GM21723 (cell line): ENCODE data around the gene SPOCD1.

Experiments
- ATAC-seq: cut with Tn5 transposase; IDR thresholded peaks from one replicate; pipeline ENCODE4 v1.9.1; 2021; ENCODE audit warnings: mild to moderate bottlenecking, moderate library complexity; ENCODE audit not compliant: unreplicated experiment

The SPOCD1 gene

DNA sequence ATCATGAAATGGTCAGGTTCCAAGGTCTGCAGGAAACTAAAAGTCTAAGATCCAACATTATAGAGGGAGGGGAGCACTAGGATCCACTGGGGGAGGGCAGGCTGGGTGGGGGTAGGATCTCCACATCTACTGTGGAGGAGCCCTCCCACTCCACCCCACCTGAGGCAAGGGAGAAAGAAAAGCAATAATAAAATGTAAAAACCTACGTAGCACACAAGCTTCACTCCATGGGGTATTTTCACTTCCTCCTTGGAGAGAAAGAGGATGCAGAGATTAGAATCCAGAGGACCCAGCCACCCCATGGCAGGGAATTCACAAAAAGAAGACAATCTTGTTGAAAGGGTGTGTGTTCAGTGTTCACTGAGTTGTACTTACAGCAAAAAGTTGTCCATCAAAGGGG is 14.4 kb downstream of the SPOCD1 start:
- no peak for ATAC-seq

DNA sequence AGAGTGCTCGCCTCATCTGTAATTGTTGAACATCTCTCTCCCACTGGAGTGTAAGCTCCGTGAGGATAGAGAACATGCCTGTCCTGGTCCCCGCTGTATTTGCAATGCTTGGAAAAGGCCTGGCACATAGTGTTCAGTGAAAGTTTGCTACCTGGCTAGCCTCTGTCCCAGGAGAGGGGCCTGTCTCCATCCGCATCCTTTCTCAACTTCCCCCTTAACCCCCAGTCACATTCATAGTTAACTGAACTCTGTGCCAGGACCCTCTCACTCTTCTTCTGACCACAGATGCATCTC is 15.2 kb downstream of the SPOCD1 start:
- ATAC-seq = no peak

DNA sequence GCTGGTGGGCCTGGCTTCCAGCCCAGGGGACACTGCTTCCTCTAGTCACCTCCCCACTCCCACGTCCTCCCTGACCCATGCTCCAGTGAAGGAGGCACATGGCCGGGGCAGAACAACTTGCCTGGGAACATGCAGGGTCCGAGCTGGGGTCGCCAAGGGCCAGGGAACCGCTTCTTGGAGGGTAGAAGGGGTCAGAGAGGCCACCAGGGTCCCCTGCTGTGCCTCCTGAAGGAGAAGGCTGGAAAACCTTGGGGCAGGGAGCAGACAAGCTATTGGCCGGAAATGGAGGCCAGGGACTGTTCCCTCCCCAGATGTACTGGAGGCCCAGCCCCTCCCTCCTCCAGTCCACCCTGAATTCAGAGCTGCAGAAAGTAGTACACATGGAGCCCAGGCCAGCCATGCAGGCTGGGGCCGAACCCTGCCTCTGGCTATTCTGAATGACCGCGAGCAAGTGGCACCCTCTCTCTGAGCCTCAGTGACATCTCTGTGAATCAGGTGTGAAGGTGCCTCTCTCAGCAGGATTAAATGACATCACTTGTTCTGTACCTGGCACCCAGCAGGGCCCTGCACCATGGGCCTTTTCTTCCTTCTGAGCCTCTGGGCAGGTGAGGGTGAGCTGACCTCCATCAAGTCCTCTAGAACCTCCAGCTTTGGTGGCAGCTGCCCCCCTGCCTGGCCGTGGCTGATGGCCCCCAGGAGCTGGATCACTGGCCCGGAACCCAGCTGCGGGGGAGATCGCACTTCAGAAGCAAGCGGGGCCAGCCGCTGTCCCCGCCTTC is 15.7 kb downstream of the SPOCD1 start:
- no peak for ATAC-seq

DNA sequence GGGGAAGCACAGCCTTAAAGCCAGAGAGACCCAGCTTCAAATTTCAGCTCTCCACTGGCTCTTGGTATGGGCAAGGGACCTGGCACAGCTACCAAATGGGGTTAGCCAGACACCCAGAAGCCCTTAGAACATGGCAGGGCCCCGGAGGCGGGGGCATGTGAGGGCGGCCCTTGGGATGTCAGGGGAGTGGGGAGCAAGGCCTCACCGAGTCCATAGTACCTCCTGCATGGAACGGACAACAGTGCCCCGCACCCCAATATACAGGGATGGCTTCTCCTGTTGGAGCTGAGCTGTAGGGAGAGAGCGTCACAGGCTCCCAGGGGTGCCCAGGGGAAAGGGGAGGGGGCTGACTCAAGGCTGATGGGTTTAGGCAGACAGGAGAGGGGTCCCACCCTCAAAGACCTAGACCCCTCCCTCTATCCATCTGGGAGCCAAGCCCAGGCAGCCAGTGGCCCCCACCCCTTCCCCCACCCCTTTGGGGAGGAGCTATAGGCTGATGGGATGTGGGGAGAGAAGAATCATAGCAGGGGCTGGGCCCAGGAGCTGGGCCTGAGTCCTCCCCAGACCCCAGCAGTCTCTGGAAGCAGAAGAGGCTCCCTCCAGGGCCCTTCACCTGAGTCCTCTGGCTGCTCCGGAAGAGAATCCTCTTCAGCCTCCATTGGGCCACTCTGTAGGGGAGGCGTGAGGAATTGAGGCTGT is 16.5 kb downstream of the SPOCD1 start:
- no peak for ATAC-seq

DNA sequence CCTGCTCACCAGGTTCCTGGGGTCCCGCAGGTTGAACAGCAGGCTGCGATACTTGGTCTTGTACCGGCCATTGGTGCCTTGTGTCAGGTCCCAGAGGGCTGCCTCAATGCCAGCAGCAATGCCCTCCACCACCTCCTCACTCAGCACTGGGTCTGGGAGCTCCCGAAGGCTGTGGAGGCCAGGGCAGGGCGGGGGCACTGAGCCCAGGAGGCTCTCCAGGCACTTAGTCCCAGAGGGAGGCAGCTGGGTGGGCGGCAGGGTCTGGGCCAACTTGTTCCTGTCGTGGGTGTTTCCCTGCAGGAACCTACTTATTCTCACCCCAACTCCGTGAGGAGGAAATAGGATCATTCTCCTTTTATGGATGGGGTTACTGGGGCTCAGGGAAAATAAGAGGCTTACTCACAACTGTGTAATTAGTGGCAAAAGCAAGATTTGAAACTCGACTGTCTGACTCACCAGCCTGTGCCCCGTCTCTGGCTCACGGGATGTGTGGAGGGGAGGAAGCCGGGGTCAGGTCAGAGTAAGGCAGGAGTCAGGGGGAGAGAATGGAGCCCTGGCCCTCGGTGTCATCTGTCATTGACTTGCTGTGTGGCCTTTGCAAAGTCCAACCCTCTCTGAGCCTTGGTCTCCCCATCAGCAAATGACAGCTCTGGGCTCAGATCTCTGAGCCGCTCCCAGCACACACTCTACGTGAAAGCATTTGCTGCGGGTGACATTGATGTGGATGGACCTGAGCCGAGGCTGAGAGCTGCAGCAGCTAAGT is 17.2 kb downstream of the SPOCD1 start:
- ATAC-seq = no peak

DNA sequence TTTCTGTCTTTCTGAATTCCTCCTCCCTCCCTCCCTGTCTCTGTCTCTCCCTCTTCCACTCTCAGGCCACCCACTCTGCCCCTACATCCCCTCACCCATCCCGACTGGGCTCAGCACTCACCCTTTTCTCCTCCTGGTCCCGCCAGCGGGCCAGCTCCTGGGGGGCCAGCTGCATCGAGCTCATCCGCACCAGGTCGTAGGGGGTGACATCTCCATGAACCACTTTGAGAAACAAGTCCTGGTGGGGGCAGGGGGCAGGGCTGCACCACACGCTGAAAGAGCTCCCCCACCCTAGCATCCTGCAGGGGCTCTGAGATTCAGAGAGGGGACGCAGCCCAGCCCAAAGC is 17.8 kb downstream of the SPOCD1 start:
- ATAC-seq = no peak

DNA sequence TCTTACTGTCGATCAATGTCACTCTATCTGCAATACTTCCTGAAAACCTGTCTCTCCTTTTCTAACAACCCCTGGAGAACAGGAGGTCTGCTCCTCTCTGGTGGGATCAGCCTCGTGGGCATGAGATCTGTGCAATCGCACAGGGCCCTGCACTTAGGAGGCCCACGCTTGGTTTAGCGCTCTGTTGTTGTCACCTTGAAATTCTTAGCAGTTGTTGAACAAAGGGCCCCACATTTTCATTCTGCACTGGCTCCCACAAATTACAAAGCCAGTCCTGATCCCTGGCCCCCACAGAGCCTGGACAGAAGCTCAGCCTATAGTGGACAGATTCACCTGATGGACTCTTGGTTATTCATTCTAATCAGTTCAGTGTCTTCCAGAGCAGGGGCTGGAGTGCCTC is 18.6 kb downstream of the SPOCD1 start:
- ATAC-seq = no peak

DNA sequence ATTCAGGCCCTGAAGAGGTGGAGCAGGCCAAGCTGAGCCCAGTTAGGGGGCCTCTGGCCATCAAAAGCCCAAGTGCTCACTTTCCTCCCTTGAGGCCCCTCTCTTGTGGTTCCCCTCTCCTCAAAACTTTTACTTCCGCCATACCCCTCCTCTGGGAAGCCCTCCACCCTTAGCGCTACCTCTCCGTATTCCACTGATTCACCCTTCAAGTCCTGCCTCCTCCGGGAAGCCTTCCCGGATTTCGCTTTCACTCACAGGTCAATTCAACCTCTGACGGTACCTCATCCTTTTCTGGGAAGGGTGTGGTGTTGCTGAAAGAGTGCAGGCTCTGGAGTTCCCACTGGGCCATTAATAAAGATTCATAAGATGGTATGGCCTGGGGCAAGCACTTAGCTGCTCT is 19.1 kb downstream of the SPOCD1 start:
- no peak for ATAC-seq

DNA sequence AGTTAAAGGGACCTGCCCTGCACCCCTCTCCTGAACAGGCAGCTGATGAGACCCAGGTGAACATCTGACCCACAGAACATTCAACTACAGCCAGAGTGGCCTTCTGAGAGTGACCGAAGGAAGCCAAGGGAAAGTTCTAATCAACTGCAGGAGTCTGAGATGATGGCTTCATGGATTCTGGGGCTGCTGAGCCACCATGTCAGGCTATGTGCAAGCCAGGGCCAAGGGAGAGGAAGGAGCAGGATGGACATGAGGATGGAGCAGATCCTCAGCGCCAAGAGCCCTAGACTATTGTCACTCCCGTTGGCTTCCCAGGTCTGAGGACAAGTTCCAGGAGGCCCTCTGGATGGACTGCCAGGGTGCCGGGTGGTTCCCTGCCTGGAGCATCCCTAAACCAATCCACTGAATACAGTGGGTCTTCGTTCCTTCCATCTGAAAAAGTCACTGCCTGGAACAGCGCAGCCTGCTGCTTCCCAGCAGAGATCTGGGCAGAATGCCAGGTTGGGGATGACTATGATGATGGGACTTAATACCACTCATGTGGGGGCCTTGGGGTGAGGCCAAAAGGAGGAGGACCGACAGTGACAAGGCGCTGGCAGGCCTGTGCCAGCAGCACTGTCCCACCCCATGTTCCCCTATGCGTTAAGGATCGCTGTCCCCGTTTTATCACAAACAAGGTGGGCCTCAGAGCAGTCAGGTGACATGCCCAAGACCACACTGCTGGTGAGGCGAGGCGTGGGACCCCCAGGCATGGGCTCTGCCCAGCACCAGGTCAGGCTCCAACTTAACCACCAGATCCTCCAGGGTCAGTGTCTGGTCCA is 19.8 kb downstream of the SPOCD1 start:
- no peak for ATAC-seq

DNA sequence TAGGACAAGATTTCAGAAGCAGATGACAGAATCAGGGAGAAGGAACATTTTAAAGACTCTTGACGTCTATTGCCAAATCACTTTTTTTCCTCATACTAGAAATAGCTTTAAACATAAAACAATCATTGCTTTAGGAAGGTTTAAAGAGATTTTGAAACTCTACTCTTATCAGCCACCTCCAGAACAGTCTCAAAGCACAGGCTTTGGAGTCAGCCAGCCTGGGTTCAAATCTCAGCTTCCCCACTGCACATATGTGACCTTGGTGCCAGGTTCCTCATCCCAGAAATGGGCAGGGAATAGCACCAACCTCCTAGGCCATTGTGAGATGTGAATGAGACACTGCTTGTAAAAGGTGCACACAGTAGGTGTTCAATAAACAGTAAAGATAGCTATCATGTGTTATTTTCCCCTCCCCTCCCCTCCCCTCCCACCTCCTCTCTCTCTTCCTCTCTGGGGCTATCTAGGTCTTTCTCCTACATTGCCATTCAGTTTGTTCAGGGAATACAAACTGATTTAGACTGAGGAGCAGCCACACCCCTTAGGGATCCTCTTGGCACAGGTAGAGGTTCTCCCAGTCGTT is 20.6 kb downstream of the SPOCD1 start:
- no peak for ATAC-seq

DNA sequence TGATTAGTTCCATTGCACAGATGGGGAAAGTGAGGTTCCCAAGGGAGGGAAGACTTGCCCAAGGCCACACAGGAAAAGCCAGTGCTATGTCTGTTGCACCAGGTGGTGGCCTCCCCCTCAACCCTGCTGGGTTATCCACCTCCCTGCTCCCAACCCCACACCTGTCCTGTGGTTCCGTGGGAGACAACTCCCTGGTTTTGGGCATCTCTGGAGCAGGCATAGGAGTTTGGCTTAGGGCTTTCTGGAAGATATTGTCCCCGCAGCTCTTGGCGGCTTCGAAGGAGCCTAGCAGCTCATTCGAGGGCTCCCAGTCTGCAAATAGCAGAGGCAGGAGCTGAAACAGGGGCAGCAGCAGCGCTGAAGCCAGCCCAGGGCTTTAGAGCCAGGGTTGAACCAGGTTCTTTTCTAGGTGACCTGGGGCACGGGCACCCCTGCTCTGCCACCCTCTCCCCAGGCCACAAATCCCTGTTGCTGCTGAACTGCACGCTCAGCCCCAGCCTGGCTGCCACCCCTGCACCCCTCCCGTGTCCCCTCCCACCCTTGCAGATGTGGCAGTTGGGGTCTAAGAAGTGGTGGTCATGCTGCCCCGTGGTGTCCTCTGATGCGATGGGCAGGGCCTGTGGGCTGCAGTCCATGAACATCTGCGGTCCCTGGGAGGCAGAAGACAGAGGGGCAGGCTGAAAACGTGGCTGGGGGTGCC is 22.1 kb downstream of the SPOCD1 start:
- no peak for ATAC-seq

DNA sequence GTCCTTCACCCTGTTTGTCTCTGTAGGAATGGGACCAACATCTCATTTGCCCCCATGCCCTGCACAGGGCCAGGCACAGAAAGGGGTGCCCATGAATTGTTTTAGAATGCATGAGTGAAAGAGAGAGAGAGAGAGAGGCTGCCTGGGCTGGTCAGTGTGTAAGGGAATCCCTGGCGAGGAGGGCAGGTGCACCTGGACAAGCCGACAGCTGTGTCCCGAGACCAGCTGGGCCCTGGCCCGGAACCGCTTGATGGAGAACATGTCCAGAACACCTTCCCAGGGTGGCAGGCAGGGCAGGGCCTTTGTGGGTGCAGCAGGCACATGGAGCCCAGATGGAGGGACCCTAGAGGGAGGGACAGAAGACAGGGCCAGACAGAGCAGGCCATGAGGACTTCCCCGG is 22.7 kb downstream of the SPOCD1 start:
- ATAC-seq = no peak

DNA sequence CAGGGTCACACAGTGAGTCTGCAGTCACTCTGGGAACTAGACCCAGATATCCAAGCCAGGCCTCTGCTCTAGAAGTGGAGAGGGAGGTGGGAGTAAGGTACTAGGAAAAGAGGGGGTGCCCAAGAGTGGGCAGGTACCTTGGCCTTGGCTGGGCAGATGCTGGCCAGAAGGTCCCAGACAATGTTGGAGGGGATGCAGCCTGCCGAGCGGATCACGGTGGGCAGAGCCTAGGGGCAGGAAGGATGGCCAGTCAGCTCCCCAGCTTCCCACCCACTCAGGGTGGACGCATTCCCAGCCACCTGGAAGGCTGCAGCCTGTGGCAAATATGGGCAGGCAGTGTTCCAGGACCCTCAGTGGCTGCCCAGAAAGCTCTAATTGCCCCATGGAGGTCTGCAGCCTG is 23.3 kb downstream of the SPOCD1 start:
- ATAC-seq = no peak

DNA sequence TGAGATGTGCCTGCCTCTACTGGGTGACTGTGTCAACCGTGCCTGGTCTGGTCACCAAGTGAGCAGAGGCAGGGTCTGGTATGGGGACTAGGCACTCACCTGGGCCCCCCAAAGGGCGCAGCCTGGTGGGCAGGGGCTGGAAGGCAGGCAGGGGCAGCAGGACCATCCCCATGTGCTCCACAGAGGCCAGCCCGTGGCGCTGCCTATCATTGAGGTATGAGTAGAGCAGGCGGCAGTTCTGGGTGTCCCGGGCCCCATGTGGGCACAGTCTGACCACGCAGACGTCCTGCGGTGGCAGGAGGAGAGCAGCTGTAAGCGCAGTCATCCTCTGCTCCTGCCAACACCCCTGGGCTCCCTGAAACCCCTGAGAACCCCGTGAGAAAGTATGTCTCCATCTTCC is 23.7 kb downstream of the SPOCD1 start:
- no peak for ATAC-seq

DNA sequence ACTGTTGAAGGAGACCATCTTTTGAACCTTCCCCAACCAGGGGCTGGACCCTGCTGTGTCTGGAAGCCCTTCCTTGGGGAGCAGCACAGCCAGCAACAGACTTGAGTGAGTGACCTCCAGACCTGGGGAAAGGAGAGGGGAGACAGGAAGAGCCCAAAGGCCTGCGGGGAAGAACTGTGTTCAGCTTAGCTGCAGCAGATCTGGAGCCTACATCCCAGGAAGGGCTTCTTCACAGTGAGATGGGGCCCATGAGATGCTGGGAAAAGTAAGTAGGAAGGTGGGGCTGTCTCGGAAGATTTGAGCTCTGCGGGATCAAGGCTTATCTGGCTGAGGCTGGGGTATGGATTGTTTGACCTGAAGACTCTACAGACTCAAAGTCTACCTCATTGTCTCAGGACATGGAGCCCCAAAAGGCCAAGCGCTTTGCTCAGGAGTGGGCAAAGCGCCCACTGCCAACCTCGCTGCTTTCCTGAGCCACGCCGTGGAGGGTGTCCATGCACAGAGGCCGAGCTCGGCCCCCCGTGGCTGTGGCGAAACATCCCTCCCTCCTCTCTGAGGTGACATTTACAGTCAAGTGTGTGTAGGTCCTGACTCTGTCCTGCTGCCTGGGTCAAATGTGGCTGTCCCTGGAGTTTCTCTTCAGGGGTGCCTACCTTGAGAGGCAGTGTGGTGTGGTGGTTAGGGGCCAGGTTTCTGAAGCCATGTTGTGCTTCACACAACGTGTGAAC is 24.5 kb downstream of the SPOCD1 start:
- ATAC-seq = no peak

DNA sequence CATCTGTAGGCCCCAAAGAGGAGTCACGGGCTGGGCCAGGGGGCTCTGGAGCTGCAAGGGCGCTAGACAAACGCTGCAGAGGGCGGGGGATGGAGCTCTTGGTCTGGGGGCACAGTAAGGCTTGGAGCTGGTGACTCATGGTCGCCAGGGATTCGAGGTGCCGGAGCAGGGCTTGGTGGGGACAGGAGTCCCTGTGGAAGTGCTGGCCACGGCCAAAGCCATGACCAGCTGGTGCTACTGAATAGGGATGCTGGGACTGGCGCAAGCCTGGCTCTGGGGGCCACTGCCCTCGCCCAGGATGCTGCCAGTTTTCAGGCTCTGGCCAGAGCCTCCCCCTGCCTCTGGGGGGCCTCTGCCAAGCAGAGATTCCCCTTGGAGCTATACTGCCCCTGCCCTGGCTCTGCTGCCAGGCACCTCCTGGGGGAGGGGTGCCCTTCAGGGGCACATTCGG is 25.2 kb downstream of the SPOCD1 start:
- ATAC-seq = no peak

DNA sequence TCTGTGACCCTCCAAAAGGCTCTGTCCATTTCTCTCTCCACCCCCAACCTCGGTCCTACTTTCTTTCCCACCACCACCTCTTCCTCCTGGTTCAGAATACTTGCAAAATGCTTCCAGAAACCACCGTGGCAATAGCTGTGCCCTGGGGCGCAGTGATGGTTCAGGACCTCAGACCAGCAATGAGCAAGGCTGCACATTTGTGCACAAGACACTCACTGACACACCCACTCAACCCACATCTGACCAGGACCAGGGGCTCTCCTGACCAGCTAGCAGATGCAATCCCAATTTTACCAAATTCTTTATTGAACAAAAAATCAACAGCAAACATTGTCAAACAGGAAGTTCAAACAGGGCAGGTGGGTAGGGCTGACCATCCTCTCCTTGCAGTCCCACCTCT is 25.7 kb downstream of the SPOCD1 start:
- ATAC-seq = no peak

DNA sequence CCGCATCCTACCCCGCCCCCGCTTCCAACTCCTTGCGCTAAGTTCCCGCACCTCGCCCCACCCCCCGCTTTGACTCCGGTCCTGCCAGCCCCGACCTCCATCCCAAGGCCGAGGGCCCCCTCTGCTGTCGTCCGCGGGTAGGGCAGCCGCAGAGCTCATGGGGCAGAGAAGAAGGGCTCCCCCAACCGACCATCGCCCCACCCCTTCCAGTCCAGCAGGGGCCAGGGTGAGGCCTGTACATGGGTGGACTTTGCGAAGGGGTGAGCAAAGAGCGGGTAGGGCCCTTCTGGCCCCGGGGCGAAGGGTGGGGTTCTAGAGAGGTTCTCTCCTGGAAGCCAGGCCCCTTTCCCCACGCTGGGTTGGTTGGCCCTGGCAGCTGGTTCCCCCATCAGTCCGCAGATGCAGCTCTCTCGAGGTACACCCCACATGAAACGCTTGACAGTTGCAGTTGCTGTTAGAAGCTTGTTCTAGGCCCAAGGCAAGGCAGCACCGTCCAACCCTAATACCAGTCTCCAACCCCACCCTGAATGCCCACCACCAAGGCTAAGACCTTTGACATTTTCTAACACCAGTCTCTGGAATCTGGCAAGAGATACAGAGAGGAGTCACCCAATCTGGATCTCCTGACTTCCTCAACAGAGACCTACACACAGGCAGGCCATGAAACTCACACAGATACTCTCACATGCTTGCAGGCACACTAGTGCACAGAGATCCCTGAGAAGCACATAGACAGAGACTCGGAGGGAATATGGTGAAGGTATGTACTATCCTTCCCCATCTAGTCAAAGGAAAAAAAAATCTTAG is 26.4 kb downstream of the SPOCD1 start:
- ATAC-seq = peak; percentile 49

DNA sequence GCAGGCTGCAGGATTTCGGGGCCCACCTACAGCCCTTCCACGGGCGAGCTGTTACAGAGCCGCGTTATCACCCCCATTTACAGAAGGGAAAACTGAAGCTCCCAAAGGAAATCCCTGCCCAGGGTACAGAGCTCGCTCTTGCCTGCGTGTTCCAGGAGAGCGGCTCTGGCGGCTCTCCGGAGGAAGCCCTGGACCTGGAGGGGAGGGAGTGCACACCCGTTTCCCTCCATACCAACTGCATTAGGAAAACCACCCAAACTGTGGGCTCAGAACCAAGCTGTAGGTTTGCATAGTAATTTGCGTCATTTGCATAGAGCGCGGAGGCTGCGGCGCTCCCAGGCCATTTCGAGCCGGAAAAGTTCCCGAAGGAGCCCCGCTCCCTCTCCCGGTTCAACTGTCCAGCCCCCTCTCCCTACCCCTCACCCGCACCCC is 27.0 kb downstream of the SPOCD1 start:
- ATAC-seq = peak; percentile 27
